Psoas muscle (tissue), 8 donors: ENCODE data around the gene NFATC2. TPM values are rescaled to one million over a fixed set of nuclear protein-coding genes. Genes with fewer than 3 reads are reported as not detected.
A peak's percentile ranks its signal among the peaks of the same experiment; 100 is the strongest.

ENCODE experiments used
- ATAC-seq, 4 donors: fragments of 200-7000 bp; cut with Tn5 transposase; one replicate each; pipeline ENCODE4 v1.9.1; 2020; ENCODE audit warnings: moderate library complexity in 3 of 4, mild to moderate bottlenecking in 2 of 4
- DNase-seq, 2 donors: peaks; one replicate each; pipeline ENCODE4 v3.0.0-alpha.2; 2020
- H3K27ac ChIP-seq: fragments of 200-600 bp; one replicate; pipeline ENCODE4 v1.8.0; 2022
- H3K27me3 ChIP-seq, 3 donors: fragments of 200-600 bp in 1 of 3; one replicate each; pipeline versions ENCODE4 v1.6.1 to v1.8.0; 2013 to 2022; ENCODE audit warnings: low read length in 2 of 3, mild to moderate bottlenecking in 2 of 3, moderate library complexity in 1 of 3; ENCODE audit not compliant: insufficient read depth in 3 of 3
- H3K36me3 ChIP-seq, 2 donors: fragments of 200-600 bp in 1 of 2; one replicate each; pipeline versions ENCODE4 v1.6.1 to v1.8.0; 2013 to 2022; ENCODE audit warnings: low read depth in 1 of 2, mild to moderate bottlenecking in 1 of 2, moderate library complexity in 1 of 2; ENCODE audit not compliant: insufficient read depth in 1 of 2
- H3K4me1 ChIP-seq: fragments of 200-600 bp; one replicate; pipeline ENCODE4 v1.8.0; 2022
- H3K4me3 ChIP-seq: fragments of 200-600 bp; one replicate; pipeline ENCODE4 v1.8.0; 2022; ENCODE audit warnings: mild to moderate bottlenecking
- H3K9me3 ChIP-seq: fragments of 200-600 bp; one replicate; pipeline ENCODE4 v1.8.0; 2022
- CTCF ChIP-seq: fragments of 200-600 bp; IDR thresholded peaks from one replicate; pipeline ENCODE4 v1.8.0; 2022; ENCODE audit warnings: antibody characterized with exemption
- WGBS, 3 donors: extraction: QIAGEN DNeasy Blood & Tissue Kit; methylation state at CpG; one replicate each; pipeline versions ENCODE4 v1.1.6 to v1.1.7; 2013; 5-methylcytosine and 5-hydroxymethylcytosine counted together
- intact Hi-C, 2 donors: fragments of 100-400 bp; cut with DNase I; formaldehyde crosslinking; loops; one replicate each; pipeline versions ENCODE4 v1.11.0 to v1.14.2; 2022
- polyA plus RNA-seq, 3 donors: library from polyadenylated mRNA; stranded (reverse); fragments of 200-250 nt; gene quantifications; one replicate each; pipeline ENCODE4 v1.2.3, GENCODE V29; 2013
- total RNA-seq, 4 donors: library from RNA; stranded (reverse); fragmentation: NEBNext Ultra II Directional in 2 of 4; extraction: Animal tissue kit (Norgen Biotek cat#: 25700) in 2 of 4; gene quantifications; one replicate each; pipeline versions ENCODE4 v1.2.1 to v1.2.4, GENCODE V29; 2021 to 2023
- donor health status: healthy with polysubstance abuse.
- donor health status: DM: no; HTN: no; CAD: no; lungs with moderate emphysema.
- donor health status: Bipolar disorder and iron deficiency.
- donor health status: healthy.
- donor health status: DM: yes; HTN: yes; CAD: no.
- donor health status: DM: no; HTN: no; CAD: no.
- donor health status: DM: no; HTN: no; CAD: no.
- donor health status: DM: yes; HTN: yes; CAD: no.

Gene NFATC2
- total and polyA plus RNA-seq, 7 donors: 0.18 to 3.1 (median 0.64) TPM

GRCh38 chr20:51553897-51554486, 11.5 kb upstream of the NFATC2 start:
- DNase-seq: no peak
- Histone ChIP-seq H3K27ac (peak overlapping the region; percentile 30), H3K4me1 (peaks cover 10% of the 10 kb centered on the region), H3K4me3 (no peak overlapping the region), H3K27me3 (no peaks in the 10 kb centered on the region), H3K9me3 (no peaks in the 10 kb centered on the region), H3K36me3 (no peaks in the 10 kb centered on the region)
- WGBS, 3 donors: 71 to 76% (median 74%) methylated on average over 8 of the region's 8 CpGs
- TF ChIP-seq CTCF: no peak
- no peak for ATAC-seq
- intact Hi-C loops: no loop called here

- Histone ChIP-seq H3K27ac (no peak overlapping the region), H3K4me3 (no peak overlapping the region), H3K36me3 (no peaks in the 10 kb centered on the region), H3K27me3 (no peaks in the 10 kb centered on the region), H3K4me1 (peaks cover 10% of the 10 kb centered on the region), H3K9me3 (no peaks in the 10 kb centered on the region)
- no peak for ATAC-seq
- no peak for TF ChIP-seq CTCF
- DNase-seq: no peak
- 96 to 99% (median 97%) methylated on average over 3 of the region's 3 CpGs for WGBS, 3 donors
- intact Hi-C loops: no loop called here
Measured at GRCh38 chr20:51551186-51551585, 8.7 kb upstream of the NFATC2 start.

GRCh38 chr20:51549474-51549873, 7.0 kb upstream of the NFATC2 start:
- Histone ChIP-seq H3K9me3 (no peaks in the 10 kb centered on the region), H3K4me3 (no peak overlapping the region), H3K27ac (no peak overlapping the region), H3K36me3 (no peaks in the 10 kb centered on the region), H3K27me3 (no peaks in the 10 kb centered on the region), H3K4me1 (peaks cover 5% of the 10 kb centered on the region)
- ATAC-seq (no peak), DNase-seq (no peak)
- intact Hi-C loops: loop anchor here in 1 of 2 donors (5.0 kb wide), 1 partner anchor 87 kb away; no protein-coding TSS in a partner anchor
- 98 to 99% (median 99%) methylated on average over 4 of the region's 4 CpGs for WGBS, 3 donors
- TF ChIP-seq CTCF: no peak

- intact Hi-C loops: loop anchor here in 1 of 2 donors (5.0 kb wide), 1 partner anchor 86 kb away; no protein-coding TSS in a partner anchor
- Histone ChIP-seq H3K4me1 (peaks cover 5% of the 10 kb centered on the region), H3K27ac (no peak overlapping the region), H3K9me3 (no peaks in the 10 kb centered on the region), H3K36me3 (no peaks in the 10 kb centered on the region), H3K4me3 (no peak overlapping the region), H3K27me3 (no peaks in the 10 kb centered on the region)
- DNase-seq (no peak), ATAC-seq (no peak)
- no peak for TF ChIP-seq CTCF
- 95 to 99% (median 97%) methylated on average over 7 of the region's 7 CpGs for WGBS, 3 donors
Measured at GRCh38 chr20:51547951-51548350, 5.4 kb upstream of the NFATC2 start.

- intact Hi-C loops: loop anchor here in 1 of 2 donors (5.0 kb wide), 1 partner anchor 83 kb away; no protein-coding TSS in a partner anchor
- 93 to 100% (median 96%) methylated on average over 2 of the region's 2 CpGs for WGBS, 3 donors
- H3K36me3 ChIP-seq: no peaks in the 10 kb centered on the region
- peaks cover 19% of the 10 kb centered on the region for H3K4me1 ChIP-seq
- no peak for DNase-seq
- no peaks in the 10 kb centered on the region for H3K9me3 ChIP-seq
- no peak for TF ChIP-seq CTCF
- H3K4me3 ChIP-seq: no peak overlapping the region
- no peaks in the 10 kb centered on the region for H3K27me3 ChIP-seq
- no peak for ATAC-seq
- no peak overlapping the region for H3K27ac ChIP-seq
Measured at GRCh38 chr20:51545515-51545914, 3.0 kb upstream of the NFATC2 start.
